HEK293 (cell line): ENCODE data around the gene GRK5.

Experiments
- CTCF ChIP-seq: fragments of 450-650 bp; formaldehyde crosslinking; IDR thresholded peaks from 2 replicates; pipeline ENCODE4 v1.5.1; 2016; ENCODE audit warnings: missing biosample characterization, missing genetic modification characterization
- HIC1 ChIP-seq: fragments of 450-650 bp; formaldehyde crosslinking; IDR thresholded peaks from 2 replicates; pipeline ENCODE4 v1.5.1; 2016; ENCODE audit warnings: missing biosample characterization, missing genetic modification characterization
- KLF10 ChIP-seq: fragments of 450-650 bp; IDR thresholded peaks from 2 replicates; pipeline ENCODE4 v1.5.1; 2018; ENCODE audit warnings: missing biosample characterization, mild to moderate bottlenecking, missing genetic modification characterization
- YY1 ChIP-seq: fragments of 450-650 bp; formaldehyde crosslinking; IDR thresholded peaks from 2 replicates; pipeline ENCODE4 v1.5.1; 2018; ENCODE audit warnings: missing biosample characterization, missing genetic modification characterization
- ZBTB21 ChIP-seq: fragments of 450-650 bp; formaldehyde crosslinking; IDR thresholded peaks from 2 replicates; pipeline ENCODE4 v1.5.1; 2017; ENCODE audit warnings: missing biosample characterization, missing genetic modification characterization
- ZBTB7A ChIP-seq: fragments of 450-650 bp; formaldehyde crosslinking; IDR thresholded peaks from 2 replicates; pipeline ENCODE4 v1.5.1; 2016; ENCODE audit warnings: low read depth, missing biosample characterization, missing genetic modification characterization
- ZNF202 ChIP-seq: fragments of 450-650 bp; formaldehyde crosslinking; IDR thresholded peaks from 2 replicates; pipeline ENCODE4 v1.5.1; 2016; ENCODE audit warnings: missing biosample characterization, missing genetic modification characterization, borderline replicate concordance
- ZNF223 ChIP-seq: fragments of 450-650 bp; formaldehyde crosslinking; IDR thresholded peaks from 2 replicates; pipeline ENCODE4 v1.5.1; 2016; ENCODE audit warnings: missing biosample characterization, missing genetic modification characterization
- ZNF302 ChIP-seq: fragments of 450-650 bp; formaldehyde crosslinking; IDR thresholded peaks from 2 replicates; pipeline ENCODE4 v1.5.1; 2016; ENCODE audit warnings: missing biosample characterization, missing genetic modification characterization, low read depth
- ZNF354C ChIP-seq: fragments of 450-650 bp; formaldehyde crosslinking; IDR thresholded peaks from 2 replicates; pipeline ENCODE4 v1.5.1; 2016; ENCODE audit warnings: missing biosample characterization, missing genetic modification characterization, low read depth, borderline replicate concordance
- TF ChIP-seq, protein P1 (sequence below): fragments of 450-650 bp; formaldehyde crosslinking; IDR thresholded peaks from 2 replicates; pipeline ENCODE4 v1.5.1; 2016; ENCODE audit warnings: missing biosample characterization, missing genetic modification characterization, low read depth
- TF ChIP-seq, protein P2 (sequence below): fragments of 450-650 bp; formaldehyde crosslinking; IDR thresholded peaks from 2 replicates; pipeline ENCODE4 v1.5.1; 2016; ENCODE audit warnings: missing biosample characterization, missing genetic modification characterization, borderline replicate concordance
- TF ChIP-seq, protein P3 (sequence below): fragments of 450-650 bp; formaldehyde crosslinking; IDR thresholded peaks from 2 replicates; pipeline ENCODE4 v1.5.1; 2016; ENCODE audit warnings: missing biosample characterization, missing genetic modification characterization

DNA sequence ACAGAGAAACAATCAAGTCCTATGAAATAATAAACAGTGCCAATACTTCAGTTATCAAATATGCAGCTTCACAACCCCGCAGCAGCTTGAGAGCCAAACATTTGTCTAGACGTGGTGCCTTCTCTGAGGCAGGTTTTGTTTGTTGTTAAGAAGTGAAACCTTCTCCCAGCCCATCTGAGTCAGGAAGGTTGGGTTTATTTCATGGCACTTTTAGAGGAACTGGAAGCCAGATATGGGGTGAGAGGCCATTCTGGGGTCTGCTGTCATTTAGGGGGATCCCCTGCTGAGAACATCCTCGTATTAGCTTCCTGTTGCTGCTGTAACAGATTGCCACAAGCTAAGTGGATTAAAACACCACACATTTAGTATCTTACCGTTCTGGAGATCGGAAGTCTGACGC, 113.6 kb downstream of the GRK5 start:
- TF ChIP-seq CTCF (tag by site-specific recombination) (no peak), ZNF223 (no peak), ZBTB21 (no peak), ZNF354C (tag by site-specific recombination) (no peak), KLF10 (no peak), HIC1 (no peak), ZBTB7A (tag by site-specific recombination) (no peak), ZNF202 (tag by site-specific recombination) (no peak), YY1 (tag by site-specific recombination) (no peak), ZNF302 (no peak)
- TF ChIP-seq, protein P1, sequence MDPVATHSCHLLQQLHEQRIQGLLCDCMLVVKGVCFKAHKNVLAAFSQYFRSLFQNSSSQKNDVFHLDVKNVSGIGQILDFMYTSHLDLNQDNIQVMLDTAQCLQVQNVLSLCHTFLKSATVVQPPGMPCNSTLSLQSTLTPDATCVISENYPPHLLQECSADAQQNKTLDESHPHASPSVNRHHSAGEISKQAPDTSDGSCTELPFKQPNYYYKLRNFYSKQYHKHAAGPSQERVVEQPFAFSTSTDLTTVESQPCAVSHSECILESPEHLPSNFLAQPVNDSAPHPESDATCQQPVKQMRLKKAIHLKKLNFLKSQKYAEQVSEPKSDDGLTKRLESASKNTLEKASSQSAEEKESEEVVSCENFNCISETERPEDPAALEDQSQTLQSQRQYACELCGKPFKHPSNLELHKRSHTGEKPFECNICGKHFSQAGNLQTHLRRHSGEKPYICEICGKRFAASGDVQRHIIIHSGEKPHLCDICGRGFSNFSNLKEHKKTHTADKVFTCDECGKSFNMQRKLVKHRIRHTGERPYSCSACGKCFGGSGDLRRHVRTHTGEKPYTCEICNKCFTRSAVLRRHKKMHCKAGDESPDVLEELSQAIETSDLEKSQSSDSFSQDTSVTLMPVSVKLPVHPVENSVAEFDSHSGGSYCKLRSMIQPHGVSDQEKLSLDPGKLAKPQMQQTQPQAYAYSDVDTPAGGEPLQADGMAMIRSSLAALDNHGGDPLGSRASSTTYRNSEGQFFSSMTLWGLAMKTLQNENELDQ = no peak
- TF ChIP-seq, protein P2, sequence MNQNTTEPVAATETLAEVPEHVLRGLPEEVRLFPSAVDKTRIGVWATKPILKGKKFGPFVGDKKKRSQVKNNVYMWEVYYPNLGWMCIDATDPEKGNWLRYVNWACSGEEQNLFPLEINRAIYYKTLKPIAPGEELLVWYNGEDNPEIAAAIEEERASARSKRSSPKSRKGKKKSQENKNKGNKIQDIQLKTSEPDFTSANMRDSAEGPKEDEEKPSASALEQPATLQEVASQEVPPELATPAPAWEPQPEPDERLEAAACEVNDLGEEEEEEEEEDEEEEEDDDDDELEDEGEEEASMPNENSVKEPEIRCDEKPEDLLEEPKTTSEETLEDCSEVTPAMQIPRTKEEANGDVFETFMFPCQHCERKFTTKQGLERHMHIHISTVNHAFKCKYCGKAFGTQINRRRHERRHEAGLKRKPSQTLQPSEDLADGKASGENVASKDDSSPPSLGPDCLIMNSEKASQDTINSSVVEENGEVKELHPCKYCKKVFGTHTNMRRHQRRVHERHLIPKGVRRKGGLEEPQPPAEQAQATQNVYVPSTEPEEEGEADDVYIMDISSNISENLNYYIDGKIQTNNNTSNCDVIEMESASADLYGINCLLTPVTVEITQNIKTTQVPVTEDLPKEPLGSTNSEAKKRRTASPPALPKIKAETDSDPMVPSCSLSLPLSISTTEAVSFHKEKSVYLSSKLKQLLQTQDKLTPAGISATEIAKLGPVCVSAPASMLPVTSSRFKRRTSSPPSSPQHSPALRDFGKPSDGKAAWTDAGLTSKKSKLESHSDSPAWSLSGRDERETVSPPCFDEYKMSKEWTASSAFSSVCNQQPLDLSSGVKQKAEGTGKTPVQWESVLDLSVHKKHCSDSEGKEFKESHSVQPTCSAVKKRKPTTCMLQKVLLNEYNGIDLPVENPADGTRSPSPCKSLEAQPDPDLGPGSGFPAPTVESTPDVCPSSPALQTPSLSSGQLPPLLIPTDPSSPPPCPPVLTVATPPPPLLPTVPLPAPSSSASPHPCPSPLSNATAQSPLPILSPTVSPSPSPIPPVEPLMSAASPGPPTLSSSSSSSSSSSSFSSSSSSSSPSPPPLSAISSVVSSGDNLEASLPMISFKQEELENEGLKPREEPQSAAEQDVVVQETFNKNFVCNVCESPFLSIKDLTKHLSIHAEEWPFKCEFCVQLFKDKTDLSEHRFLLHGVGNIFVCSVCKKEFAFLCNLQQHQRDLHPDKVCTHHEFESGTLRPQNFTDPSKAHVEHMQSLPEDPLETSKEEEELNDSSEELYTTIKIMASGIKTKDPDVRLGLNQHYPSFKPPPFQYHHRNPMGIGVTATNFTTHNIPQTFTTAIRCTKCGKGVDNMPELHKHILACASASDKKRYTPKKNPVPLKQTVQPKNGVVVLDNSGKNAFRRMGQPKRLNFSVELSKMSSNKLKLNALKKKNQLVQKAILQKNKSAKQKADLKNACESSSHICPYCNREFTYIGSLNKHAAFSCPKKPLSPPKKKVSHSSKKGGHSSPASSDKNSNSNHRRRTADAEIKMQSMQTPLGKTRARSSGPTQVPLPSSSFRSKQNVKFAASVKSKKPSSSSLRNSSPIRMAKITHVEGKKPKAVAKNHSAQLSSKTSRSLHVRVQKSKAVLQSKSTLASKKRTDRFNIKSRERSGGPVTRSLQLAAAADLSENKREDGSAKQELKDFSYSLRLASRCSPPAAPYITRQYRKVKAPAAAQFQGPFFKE (tag by site-specific recombination) = no peak
- TF ChIP-seq, protein P3, sequence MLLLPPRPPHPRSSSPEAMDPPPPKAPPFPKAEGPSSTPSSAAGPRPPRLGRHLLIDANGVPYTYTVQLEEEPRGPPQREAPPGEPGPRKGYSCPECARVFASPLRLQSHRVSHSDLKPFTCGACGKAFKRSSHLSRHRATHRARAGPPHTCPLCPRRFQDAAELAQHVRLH (tag by site-specific recombination) = no peak
